SK-N-SH (cell line): Measurements from ENCODE around the gene ARHGAP40. TPM values are rescaled to one million over a fixed set of nuclear protein-coding genes. Genes with fewer than 3 reads are reported as not detected.

Experiments
- CTCF ChIA-PET: fragments of 300-600, 350-600 bp; formaldehyde crosslinking; extraction: SDS; loops from one replicate; lab custom pipeline; 2021; lab: Yijun Ruan, JAX
- POLR2A ChIA-PET: fragments of 350-600 bp; sonication (Branson Sonifier 250); formaldehyde crosslinking; extraction: SDS; loops from one replicate; lab custom pipeline; 2020; ENCODE audit warnings: antibody characterized with exemption, inconsistent platforms; lab: Yijun Ruan, JAX
- DNase-seq: peaks from one replicate; pipeline ENCODE4 v3.0.0; 2012
- H2AFZ ChIP-seq: fragments of 200-600 bp; sonication (generic); 2 replicates; pipeline ENCODE4 v1.8.1; 2016; ENCODE audit warnings: antibody characterized with exemption, mild to moderate bottlenecking, low read depth
- H3F3A ChIP-seq: fragments of 200-600 bp; sonication (generic); replicated peaks from 2 replicates; pipeline ENCODE3; 2016; ENCODE audit warnings: antibody characterized with exemption, mild to moderate bottlenecking; ENCODE audit not compliant: insufficient read depth
- H3K27ac ChIP-seq, 2 experiments: fragments of 200-500 bp in 1 of 2; fragments of 200-600 bp in 1 of 2; sonication (Bioruptor generic) in 1 of 2; sonication (generic), shearing (Covaris generic) in 1 of 2; 2 replicates each; pipeline versions ENCODE4 v1.5.1 to v1.6.1; 2014 to 2016; ENCODE audit warnings: low read depth in 2 of 2, inconsistent platforms in 1 of 2, low read length in 1 of 2, mild to moderate bottlenecking in 1 of 2, mixed read lengths in 1 of 2
- H3K27me3 ChIP-seq: fragments of 200-600 bp; sonication (generic), shearing (Covaris generic); 2 replicates; pipeline ENCODE4 v1.6.1; 2016; ENCODE audit warnings: mixed run types; ENCODE audit not compliant: insufficient read depth
- H3K36me3 ChIP-seq, 2 experiments: fragments of 200-500 bp in 1 of 2; fragments of 200-600 bp in 1 of 2; sonication (Bioruptor generic) in 1 of 2; sonication (generic) in 1 of 2; replicated peaks in 1 of 2; 2 replicates each; pipeline versions ENCODE3 to v1.5.1; 2014 to 2016; ENCODE audit warnings: low read length in 1 of 2, mild to moderate bottlenecking in 1 of 2; ENCODE audit not compliant: insufficient read depth in 2 of 2, control insufficient read depth in 1 of 2
- H3K4me1 ChIP-seq, 2 experiments: fragments of 200-500 bp in 1 of 2; fragments of 200-600 bp in 1 of 2; sonication (Bioruptor generic) in 1 of 2; sonication (generic), shearing (Covaris generic) in 1 of 2; 2 replicates each; pipeline versions ENCODE4 v1.5.1 to v1.6.1; 2014 to 2016; ENCODE audit warnings: low read depth in 1 of 2, low read length in 1 of 2, mixed run types in 1 of 2; ENCODE audit not compliant: insufficient read depth in 2 of 2, control insufficient read depth in 1 of 2
- H3K4me2 ChIP-seq: fragments of 200-600 bp; sonication (generic), shearing (Covaris generic); 2 replicates; pipeline ENCODE4 v1.6.1; 2017; ENCODE audit warnings: mixed run types
- H3K4me3 ChIP-seq, 2 experiments: fragments of 200-500 bp in 1 of 2; fragments of 200-600 bp in 1 of 2; sonication (Bioruptor generic) in 1 of 2; sonication (generic), shearing (Covaris generic) in 1 of 2; 2 replicates each; pipeline versions ENCODE4 v1.5.1 to v1.8.1; 2014 to 2016; ENCODE audit warnings: low read depth in 2 of 2, inconsistent platforms in 1 of 2, low read length in 1 of 2, mild to moderate bottlenecking in 1 of 2, mixed read lengths in 1 of 2, moderate library complexity in 1 of 2
- H3K79me2 ChIP-seq: fragments of 200-600 bp; sonication (generic); 2 replicates; pipeline ENCODE4 v1.8.1; 2017; ENCODE audit warnings: mild to moderate bottlenecking; ENCODE audit not compliant: insufficient read depth
- H3K9ac ChIP-seq: fragments of 200-600 bp; sonication (generic); 2 replicates; pipeline ENCODE4 v1.6.1; 2017; ENCODE audit warnings: mixed run types
- H3K9me2 ChIP-seq: fragments of 200-600 bp; sonication (generic); 2 replicates; pipeline ENCODE4 v1.6.1; 2017; ENCODE audit warnings: mixed run types
- H3K9me3 ChIP-seq: fragments of 200-600 bp; sonication (generic); 2 replicates; pipeline ENCODE4 v1.6.1; 2017; ENCODE audit warnings: mixed run types, mild to moderate bottlenecking, moderate library complexity
- H4K20me1 ChIP-seq: fragments of 200-600 bp; sonication (generic); 2 replicates; pipeline ENCODE4 v1.6.1; 2017; ENCODE audit warnings: mild to moderate bottlenecking, mixed run types; ENCODE audit not compliant: insufficient read depth
- CHD2 ChIP-seq: fragments of 150-350 bp; IDR thresholded peaks from 2 replicates; pipeline ENCODE4 v1.6.1; 2018; ENCODE audit warnings: low read length; ENCODE audit not compliant: partially characterized antibody
- EP300 ChIP-seq, 2 experiments: IDR thresholded peaks; 2 replicates each; pipeline versions ENCODE4 v1.4.0 to v1.6.1; 2012; ENCODE audit warnings: borderline replicate concordance in 1 of 2, low read depth in 1 of 2, low read length in 1 of 2
- FOSL2 ChIP-seq: IDR thresholded peaks from 2 replicates; pipeline ENCODE4 v1.4.0; 2012; ENCODE audit warnings: low read depth, mild to moderate bottlenecking, moderate library complexity, borderline replicate concordance
- GATA2 ChIP-seq: sonication (generic); formaldehyde crosslinking; IDR thresholded peaks from 2 replicates; pipeline ENCODE4 v1.5.0; 2020; ENCODE audit warnings: mild to moderate bottlenecking, missing genetic modification reagents
- JUND ChIP-seq: IDR thresholded peaks from 2 replicates; pipeline ENCODE4 v1.4.0; 2012
- MAX ChIP-seq: IDR thresholded peaks from 2 replicates; pipeline ENCODE4 v1.4.0; 2012; ENCODE audit warnings: low read depth
- MEF2A ChIP-seq: IDR thresholded peaks from 2 replicates; pipeline ENCODE4 v1.4.0; 2012; ENCODE audit warnings: low read depth, borderline replicate concordance
- MXI1 ChIP-seq: IDR thresholded peaks from 2 replicates; pipeline ENCODE4 v1.6.1; 2012; ENCODE audit warnings: mild to moderate bottlenecking, low read depth, low read length, improper control_type of control experiment
- NFIC ChIP-seq: IDR thresholded peaks from 2 replicates; pipeline ENCODE4 v1.4.0; 2012; ENCODE audit warnings: borderline replicate concordance
- NRF1 ChIP-seq: IDR thresholded peaks from 2 replicates; pipeline ENCODE4 v1.6.1; 2012; ENCODE audit warnings: low read depth, mild to moderate bottlenecking, low read length
- PBX3 ChIP-seq: IDR thresholded peaks from 2 replicates; pipeline ENCODE4; 2012
- RAD21 ChIP-seq: IDR thresholded peaks from 2 replicates; pipeline ENCODE4 v1.6.1; 2012; ENCODE audit warnings: mild to moderate bottlenecking, low read length
- REST ChIP-seq: IDR thresholded peaks from 2 replicates; pipeline ENCODE4 v1.6.1; 2012; ENCODE audit warnings: mild to moderate bottlenecking, low read depth, low read length, moderate library complexity
- RFX5 ChIP-seq: IDR thresholded peaks from 2 replicates; pipeline ENCODE4 v1.6.1; 2012; ENCODE audit warnings: mild to moderate bottlenecking, improper control_type of control experiment, low read length
- TAF1 ChIP-seq: IDR thresholded peaks from 2 replicates; pipeline ENCODE4 v1.6.1; 2012; ENCODE audit warnings: low read depth, mild to moderate bottlenecking, low read length, moderate library complexity, borderline replicate concordance
- TCF12 ChIP-seq: IDR thresholded peaks from 2 replicates; pipeline ENCODE4 v1.4.0; 2012
- TEAD4 ChIP-seq: IDR thresholded peaks from 2 replicates; pipeline ENCODE4 v1.4.0; 2012; ENCODE audit warnings: mild to moderate bottlenecking, borderline replicate concordance; ENCODE audit not compliant: insufficient read depth
- USF1 ChIP-seq: IDR thresholded peaks from 2 replicates; pipeline ENCODE4 v1.4.0; 2012; ENCODE audit warnings: low read depth, borderline replicate concordance
- whole genome bisulfite sequencing: methylation state at CpG from one replicate; pipeline ENCODE4 v1.1.6; 2017; ENCODE audit warnings: low lambda C conversion rate; 5-methylcytosine and 5-hydroxymethylcytosine counted together
- polyA plus RNA-seq, 3 experiments: library from polyadenylated mRNA; depleted of rRNA; stranded (reverse); fragments of >200 nt; gene quantifications; 2 replicates each; pipeline ENCODE4 v1.2.3, GENCODE V29; 2012

ARHGAP40 gene
- polyA plus RNA-seq, 1 of the 3 experiments (the other 2 are of a cell fraction), result 0.02 TPM

- H3K9me3 ChIP-seq, result no peaks in the 10 kb centered on the region
- no peaks in the 10 kb centered on the region for H3F3A ChIP-seq
- 90% methylated on average over 6 of the region's 6 CpGs for WGBS
- H3K36me3 ChIP-seq, result peaks cover 68 to 85% of the 10 kb centered on the region in 2 experiments
- H3K9ac ChIP-seq, result no peak overlapping the region
- 0 out of 2 replicates have a peak, but pooled peaks cover 5% of the 10 kb centered on the region for H3K79me2 ChIP-seq
- no peak overlapping the region for H2AFZ ChIP-seq
- no peak overlapping the region for H3K4me3 ChIP-seq
- H3K27me3 ChIP-seq, result no peaks in the 10 kb centered on the region
- H3K4me1 ChIP-seq, result peaks cover 3 to 4% of the 10 kb centered on the region in 2 experiments; a peak in 1 of 4 replicates
- ChIA-PET POLR2A (no interaction called here), CTCF (no interaction called here)
- H3K27ac ChIP-seq, result no peak overlapping the region
- no peaks in the 10 kb centered on the region for H3K9me2 ChIP-seq
- H3K4me2 ChIP-seq, result no peak overlapping the region
- TF ChIP-seq NFIC (no peak), GATA2 (CRISPR knock-in tag) (no peak)
- no peaks in the 10 kb centered on the region for H4K20me1 ChIP-seq
- DNase-seq, result no peak
Measured at GRCh38 chr20:38563802-38564431, 37.7 kb upstream of the ARHGAP40 start.

GRCh38 chr20:38564680-38565079 is 36.9 kb upstream of the ARHGAP40 start:
- no peak for DNase-seq
- Histone ChIP-seq H3K9ac (no peak overlapping the region), H3K4me3 (no peak overlapping the region), H3K27ac (no peak overlapping the region), H3F3A (no peaks in the 10 kb centered on the region), H3K27me3 (no peaks in the 10 kb centered on the region), H2AFZ (no peak overlapping the region), H3K4me1 (peaks cover 0 to 3% of the 10 kb centered on the region in 2 experiments; a peak in 1 of 4 replicates), H3K79me2 (0 out of 2 replicates have a peak, but pooled peaks cover 5% of the 10 kb centered on the region), H3K9me3 (no peaks in the 10 kb centered on the region), H3K36me3 (peaks cover 70 to 88% of the 10 kb centered on the region in 2 experiments), H3K4me2 (no peak overlapping the region)
- ChIA-PET POLR2A (no interaction called here), CTCF (no interaction called here)
- 89% methylated on average over 1 of the region's 1 CpG for WGBS
- no peak for TF ChIP-seq MXI1
- TF ChIP-seq TEAD4, result no peak
- no peak for TF ChIP-seq MAX
- TF ChIP-seq TAF1, result no peak
- no peak for TF ChIP-seq MEF2A
- TF ChIP-seq NRF1, result no peak
- TF ChIP-seq REST, result no peak
- TF ChIP-seq JUND, result no peak
- no peak for TF ChIP-seq RFX5
- no peak for TF ChIP-seq PBX3
- TF ChIP-seq CHD2, result no peak
- no peak for TF ChIP-seq USF1
- TF ChIP-seq TCF12, result no peak
- no peak for TF ChIP-seq GATA2 (CRISPR knock-in tag)
- TF ChIP-seq RAD21, result no peak
- TF ChIP-seq FOSL2, result no peak
- TF ChIP-seq EP300 (IDR thresholded peaks at IDR 0.05; ENCODE audit: borderline replicate concordance in 1 of 2, low read depth in 1 of 2, low read length in 1 of 2), result no peak
- TF ChIP-seq, all 33 proteins: peak for 0
- no peaks in the 10 kb centered on the region for H4K20me1 ChIP-seq
- no peaks in the 10 kb centered on the region for H3K9me2 ChIP-seq
